GM19397 (cell line): ENCODE results near the gene CDH23.

Source experiments
- ATAC-seq: cut with Tn5 transposase; IDR thresholded peaks from one replicate; pipeline ENCODE4 v1.9.1; 2021; ENCODE audit warnings: mild to moderate bottlenecking, moderate library complexity; ENCODE audit not compliant: unreplicated experiment

Gene CDH23

DNA sequence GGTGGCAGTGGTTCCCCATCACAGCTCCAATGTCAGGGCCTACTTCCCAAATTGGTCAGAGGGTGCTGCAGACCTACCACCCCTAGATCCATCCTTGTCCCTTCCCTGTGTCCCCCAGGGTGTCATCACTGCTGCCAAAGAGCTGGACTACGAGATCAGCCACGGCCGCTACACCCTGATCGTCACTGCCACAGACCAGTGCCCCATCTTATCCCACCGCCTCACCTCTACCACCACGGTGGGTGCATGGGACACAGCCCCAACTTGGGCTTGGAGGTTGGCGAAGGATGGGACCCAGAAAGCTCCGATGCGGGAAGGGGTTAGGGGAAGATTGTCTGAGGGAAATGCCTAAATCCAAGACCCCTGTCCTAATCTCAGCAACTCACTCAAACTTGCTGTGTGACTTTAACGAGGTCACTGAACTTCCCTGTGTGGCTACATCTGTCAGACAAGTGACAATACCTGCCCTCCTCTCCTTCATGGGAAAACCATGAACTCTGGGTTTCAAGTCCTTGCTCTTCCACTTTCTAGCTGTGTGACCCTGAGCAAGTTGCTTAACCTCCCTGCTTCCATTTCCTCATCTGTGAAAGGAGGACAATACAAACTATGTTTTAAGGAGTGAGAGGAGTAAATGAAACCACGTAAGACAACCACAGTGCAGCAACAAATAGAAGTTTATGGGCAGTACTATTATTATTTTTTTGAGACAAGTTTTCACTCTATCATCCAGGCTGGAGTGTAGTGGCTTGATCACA, 381.5 kb downstream of the CDH23 start:
- no peak for ATAC-seq

DNA sequence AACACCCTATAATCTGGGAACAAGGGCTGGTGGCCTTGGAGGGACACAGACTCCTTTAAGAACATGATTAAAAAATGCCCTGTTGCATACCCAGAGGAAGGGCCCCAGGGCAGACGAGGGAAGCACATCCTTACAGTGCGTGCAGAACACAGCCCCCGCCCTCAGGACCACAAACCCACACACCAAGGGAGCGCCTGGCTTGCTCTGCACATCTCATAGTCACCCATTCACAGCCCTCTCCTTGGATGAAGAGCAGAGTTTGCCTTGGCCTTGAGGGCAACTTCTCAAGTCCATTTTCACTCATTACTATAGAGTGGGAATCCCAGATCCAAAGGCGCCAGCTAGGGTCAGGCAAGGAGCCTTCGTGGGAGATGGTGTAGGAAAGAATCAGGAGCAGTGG, 382.9 kb downstream of the CDH23 start:
- no peak for ATAC-seq

DNA sequence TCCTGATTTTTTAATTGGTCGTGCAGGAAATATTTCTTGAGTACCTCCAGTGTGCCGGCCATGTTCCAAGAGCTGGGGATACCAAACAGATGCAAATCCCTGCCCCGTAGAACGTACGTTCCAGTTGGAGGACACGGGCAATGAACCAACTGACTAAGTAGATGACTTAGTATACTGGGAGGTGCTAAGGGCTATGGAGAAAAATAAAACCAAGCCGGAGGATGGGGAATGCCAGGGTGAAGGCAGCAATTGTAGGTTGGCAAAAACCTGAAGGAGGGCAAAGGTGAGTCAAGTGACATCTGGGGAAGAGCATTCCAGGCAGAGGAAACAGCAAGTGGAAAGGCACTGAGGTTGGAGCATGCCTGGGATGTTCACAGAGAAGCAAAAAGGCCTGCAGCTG, 383.4 kb downstream of the CDH23 start:
- no peak for ATAC-seq

- ATAC-seq: no peak
Observed at GRCh38 chr10:71780719-71781118, 384.0 kb downstream of the CDH23 start.

- ATAC-seq: no peak
Observed at GRCh38 chr10:71782221-71782916, 385.6 kb downstream of the CDH23 start.

- no peak for ATAC-seq
Observed at GRCh38 chr10:71782917-71783490, 386.3 kb downstream of the CDH23 start.

GRCh38 chr10:71783917-71784678, 387.4 kb downstream of the CDH23 start:
- no peak for ATAC-seq

GRCh38 chr10:71784679-71785272, 388.1 kb downstream of the CDH23 start:
- ATAC-seq: no peak

DNA sequence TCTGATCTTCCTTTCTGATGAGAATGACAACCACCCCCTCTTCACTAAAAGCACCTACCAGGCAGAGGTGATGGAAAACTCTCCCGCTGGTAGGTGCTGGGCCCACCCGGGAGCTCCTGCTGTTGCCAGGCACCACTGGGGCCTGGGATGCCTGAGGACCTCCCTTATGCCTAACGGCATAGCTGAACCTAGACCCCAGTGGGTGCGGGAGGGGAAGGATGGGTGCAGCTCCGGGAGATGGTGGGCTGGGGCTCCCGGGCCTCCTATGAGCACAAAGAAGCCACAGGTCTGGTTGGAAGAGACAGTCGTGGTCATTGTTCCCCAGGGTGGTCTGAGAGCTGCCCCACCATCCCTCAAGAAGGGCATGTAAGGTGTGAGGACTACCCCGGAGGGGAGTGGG, 392.2 kb downstream of the CDH23 start:
- ATAC-seq: no peak

DNA sequence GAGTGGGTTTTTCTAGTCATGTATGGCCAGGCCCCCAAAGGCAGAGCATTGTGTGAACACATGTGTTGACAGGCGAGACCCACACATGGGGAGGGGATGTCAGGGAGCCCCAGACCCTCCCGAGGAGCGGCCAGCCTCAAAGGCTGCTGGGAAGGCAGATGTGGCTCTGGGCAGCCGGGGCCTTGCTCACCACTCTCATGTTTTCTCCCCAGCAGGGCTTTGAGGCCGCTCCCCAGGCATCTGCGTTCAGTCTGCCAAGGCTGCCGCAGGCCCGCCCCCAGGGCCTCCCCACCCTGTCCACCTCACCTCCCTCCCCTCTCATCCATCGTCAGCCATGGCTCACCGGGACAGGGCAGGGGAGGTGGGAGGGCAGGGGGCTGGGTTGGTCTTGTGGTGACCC, 393.2 kb downstream of the CDH23 start:
- no peak for ATAC-seq

- ATAC-seq: no peak
Observed at GRCh38 chr10:71790749-71791440, 394.2 kb downstream of the CDH23 start.

GRCh38 chr10:71795248-71795647, 398.5 kb downstream of the CDH23 start:
- no peak for ATAC-seq

DNA sequence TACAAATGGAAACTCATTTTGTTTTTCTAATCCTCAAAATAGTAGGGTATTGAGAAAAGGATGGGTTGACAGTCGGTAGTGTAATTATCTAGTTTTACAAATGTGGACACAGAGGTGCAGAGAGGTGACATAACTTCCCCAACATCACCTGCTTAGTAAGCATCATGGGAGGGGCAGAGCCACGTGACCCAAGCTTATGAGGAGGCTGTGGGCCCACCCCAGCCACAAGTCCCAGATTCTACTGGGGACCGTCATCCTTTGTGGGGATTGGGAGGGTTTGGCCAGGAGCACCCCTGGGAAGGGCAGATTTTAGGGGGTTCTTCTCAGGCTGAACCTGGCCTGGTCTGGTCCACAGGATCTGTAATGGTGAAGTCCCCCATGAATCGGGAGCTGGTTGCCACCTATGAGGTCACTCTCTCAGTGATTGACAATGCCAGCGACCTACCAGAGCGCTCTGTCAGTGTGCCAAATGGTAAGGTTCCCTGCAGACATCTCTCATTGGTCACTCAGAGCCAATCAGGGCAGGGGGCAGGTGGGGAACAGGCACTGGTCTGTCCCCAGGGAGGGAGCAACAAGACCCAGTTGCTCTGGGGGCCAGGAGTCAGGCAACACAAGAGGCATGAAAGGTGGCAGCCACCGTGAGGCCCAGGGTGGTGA, 400.2 kb downstream of the CDH23 start:
- no peak for ATAC-seq

GRCh38 chr10:71797533-71798307, 401.0 kb downstream of the CDH23 start:
- ATAC-seq: no peak

- no peak for ATAC-seq
Observed at GRCh38 chr10:71798308-71798624, 401.5 kb downstream of the CDH23 start.

- no peak for ATAC-seq
Observed at GRCh38 chr10:71799112-71799511, 402.4 kb downstream of the CDH23 start.

GRCh38 chr10:71799608-71800453, 403.1 kb downstream of the CDH23 start:
- ATAC-seq: no peak

- ATAC-seq: peak; percentile 88
Observed at GRCh38 chr10:71801361-71801760, 404.6 kb downstream of the CDH23 start.
